Mammary epithelial cell (primary cell): ENCODE measurements around the gene NLRX1.
"Not testable (repeated sequence)": the region's sequence is repeated elsewhere in the genome, so short reads cannot be mapped to it uniquely, and the experiment has no call there.

ENCODE experiments used
- EZH2 ChIP-seq: IDR thresholded peaks from 2 replicates; pipeline ENCODE4 v1.6.1; 2012; ENCODE audit warnings: low read length, inconsistent platforms, borderline replicate concordance
- TF ChIP-seq, protein P1 (sequence below), 2 donors: IDR thresholded peaks in 1 of 2; conservative IDR thresholded peaks in 1 of 2; 2 replicates each; pipeline ENCODE4 v1.5.1; 2011 to 2012; ENCODE audit warnings: inconsistent platforms in 2 of 2, low read length in 2 of 2, mild to moderate bottlenecking in 2 of 2, control low read depth in 1 of 2, low read depth in 1 of 2; ENCODE audit not compliant: insufficient read depth in 1 of 2; ENCODE audit errors: extremely low read depth in 1 of 2

DNA sequence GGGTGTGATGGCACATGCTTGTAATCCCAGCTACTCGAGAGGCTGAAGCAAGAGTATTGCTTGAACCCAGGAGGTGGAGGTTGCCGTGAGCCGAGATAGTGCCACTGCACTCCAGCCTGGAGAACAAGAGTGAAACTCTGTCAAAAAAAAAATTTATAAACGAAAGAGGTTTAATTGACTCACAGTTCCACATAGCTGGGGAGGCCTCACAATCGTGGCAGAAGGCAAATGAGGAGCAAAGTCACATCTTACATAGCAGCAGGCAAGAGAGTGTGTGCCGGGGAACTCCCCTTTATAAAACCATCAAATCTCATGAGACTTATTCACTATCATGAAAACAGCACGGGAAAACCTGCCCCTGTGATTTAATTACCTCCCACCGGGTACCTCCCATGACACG is 15.9 kb downstream of the NLRX1 start:
- TF ChIP-seq, protein P1, sequence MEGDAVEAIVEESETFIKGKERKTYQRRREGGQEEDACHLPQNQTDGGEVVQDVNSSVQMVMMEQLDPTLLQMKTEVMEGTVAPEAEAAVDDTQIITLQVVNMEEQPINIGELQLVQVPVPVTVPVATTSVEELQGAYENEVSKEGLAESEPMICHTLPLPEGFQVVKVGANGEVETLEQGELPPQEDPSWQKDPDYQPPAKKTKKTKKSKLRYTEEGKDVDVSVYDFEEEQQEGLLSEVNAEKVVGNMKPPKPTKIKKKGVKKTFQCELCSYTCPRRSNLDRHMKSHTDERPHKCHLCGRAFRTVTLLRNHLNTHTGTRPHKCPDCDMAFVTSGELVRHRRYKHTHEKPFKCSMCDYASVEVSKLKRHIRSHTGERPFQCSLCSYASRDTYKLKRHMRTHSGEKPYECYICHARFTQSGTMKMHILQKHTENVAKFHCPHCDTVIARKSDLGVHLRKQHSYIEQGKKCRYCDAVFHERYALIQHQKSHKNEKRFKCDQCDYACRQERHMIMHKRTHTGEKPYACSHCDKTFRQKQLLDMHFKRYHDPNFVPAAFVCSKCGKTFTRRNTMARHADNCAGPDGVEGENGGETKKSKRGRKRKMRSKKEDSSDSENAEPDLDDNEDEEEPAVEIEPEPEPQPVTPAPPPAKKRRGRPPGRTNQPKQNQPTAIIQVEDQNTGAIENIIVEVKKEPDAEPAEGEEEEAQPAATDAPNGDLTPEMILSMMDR (conservative IDR thresholded peaks at IDR 0.05 in 1 of 2, IDR thresholded peaks at IDR 0.05 in 1 of 2; ENCODE audit: extremely low read depth in 1 of 2, insufficient read depth in 1 of 2, low read depth in 1 of 2, low read length in 2 of 2) = not testable (repeated sequence)
- TF ChIP-seq EZH2 = not testable (repeated sequence)
